Activated T-cell treated with anti-CD3 and anti-CD28 coated beads, Interleukin-2, amount 50 U/mL, for 24 hours (primary cell): Measurements from ENCODE around the gene IGF2R.
"Not testable (repeated sequence)": the region's sequence is repeated elsewhere in the genome, so short reads cannot be mapped to it uniquely, and the experiment has no call there.

ENCODE experiments used
- DNase-seq: peaks from one replicate; pipeline ENCODE4 v3.0.0-alpha.2; 2020
- H3K27ac Mint-ChIP-seq: 2 replicates; pipeline ENCODE4 v1.8.0; 2020; ENCODE audit warnings: mild to moderate bottlenecking, mixed read lengths
- H3K27me3 Mint-ChIP-seq: 2 replicates; pipeline ENCODE4 v1.8.0; 2020; ENCODE audit warnings: mixed read lengths
- H3K36me3 Mint-ChIP-seq: 2 replicates; pipeline ENCODE4 v1.8.0; 2020; ENCODE audit warnings: low read depth, mixed read lengths
- H3K4me1 Mint-ChIP-seq: 2 replicates; pipeline ENCODE4 v1.8.0; 2020; ENCODE audit warnings: low read depth, mixed read lengths
- H3K4me3 Mint-ChIP-seq: 2 replicates; pipeline ENCODE4 v1.8.0; 2020; ENCODE audit warnings: mild to moderate bottlenecking, moderate library complexity, mixed read lengths
- H3K9me3 Mint-ChIP-seq: 2 replicates; pipeline ENCODE4 v1.8.0; 2020; ENCODE audit warnings: mixed read lengths

Gene IGF2R

DNA sequence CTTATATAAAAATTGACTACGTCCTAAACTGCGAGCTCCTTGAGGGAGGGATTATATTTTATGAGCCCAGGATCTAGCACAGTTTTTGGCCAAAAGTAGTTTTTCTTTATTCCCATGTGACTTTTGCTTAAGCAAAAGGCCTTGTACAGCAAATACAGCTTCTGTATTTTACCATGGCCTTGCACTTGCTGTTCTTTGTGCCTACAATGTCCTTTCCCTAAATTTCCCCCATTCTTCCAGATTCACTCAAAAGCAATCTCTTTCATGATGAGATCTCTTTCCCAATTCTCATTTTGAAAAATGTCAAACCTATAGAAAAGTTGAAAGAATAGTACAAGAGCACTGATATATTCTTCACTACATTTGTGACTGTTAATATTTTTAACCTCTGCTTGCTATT, 4.8 kb upstream of the IGF2R start:
- Mint-ChIP-seq H3K4me1 (peaks cover 10% of the 10 kb centered on the region), H3K9me3 (no peaks in the 10 kb centered on the region), H3K27ac (no peak overlapping the region), H3K4me3 (no peak overlapping the region), H3K27me3 (no peaks in the 10 kb centered on the region), H3K36me3 (no peaks in the 10 kb centered on the region)
- no peak for DNase-seq

- Mint-ChIP-seq H3K27me3 (no peaks in the 10 kb centered on the region), H3K4me1 (peaks cover 25% of the 10 kb centered on the region), H3K9me3 (no peaks in the 10 kb centered on the region), H3K27ac (no peak overlapping the region), H3K36me3 (peaks cover 12% of the 10 kb centered on the region), H3K4me3 (no peak overlapping the region)
- no peak for DNase-seq
These were observed 2.5 kb upstream of the IGF2R start for GRCh38 chr6:159966339-159966738.

DNA sequence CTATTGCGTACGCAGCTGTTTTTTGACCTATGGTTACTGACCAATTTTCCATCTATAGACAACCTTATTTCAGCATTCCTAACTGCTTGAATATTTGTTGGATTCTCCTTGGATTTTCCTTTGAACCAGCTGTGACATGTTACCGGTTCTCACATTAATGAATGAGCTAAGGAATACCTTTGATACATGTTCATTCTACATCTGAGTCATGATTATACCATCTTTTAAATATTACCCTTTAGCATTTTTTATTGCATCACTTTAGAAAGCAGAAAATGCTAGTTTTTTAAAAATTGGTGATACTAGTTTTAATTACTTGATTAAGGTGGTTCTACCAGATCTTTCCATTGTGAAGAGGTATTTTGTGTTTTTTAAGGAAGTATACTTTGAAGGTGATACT, 1.9 kb upstream of the IGF2R start:
- H3K4me3 Mint-ChIP-seq = no peak overlapping the region
- no peak overlapping the region for H3K27ac Mint-ChIP-seq
- H3K27me3 Mint-ChIP-seq = no peaks in the 10 kb centered on the region
- no peak for DNase-seq
- H3K4me1 Mint-ChIP-seq = peaks cover 30% of the 10 kb centered on the region
- H3K9me3 Mint-ChIP-seq = no peaks in the 10 kb centered on the region
- H3K36me3 Mint-ChIP-seq = peaks cover 14% of the 10 kb centered on the region

DNA sequence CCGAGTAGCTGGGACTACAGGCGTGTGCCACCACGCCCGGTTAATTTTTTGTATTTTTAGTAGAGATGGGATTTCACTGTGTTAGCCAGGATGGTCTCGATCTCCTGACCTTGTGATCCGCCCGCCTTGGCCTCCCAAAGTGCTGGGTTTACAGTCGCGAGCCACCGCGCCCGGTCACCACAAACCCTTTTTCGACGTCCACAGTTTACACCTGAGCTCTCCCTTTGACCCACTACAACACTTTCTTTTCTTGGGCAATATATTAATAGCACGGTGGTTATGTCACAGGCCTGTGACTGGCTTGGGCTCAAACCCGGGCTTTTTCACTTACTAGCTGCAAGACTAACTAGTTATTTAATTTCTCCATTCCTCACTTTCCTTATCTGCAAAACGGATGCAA, 1.3 kb upstream of the IGF2R start:
- DNase-seq, H3K9me3 Mint-ChIP-seq, H3K4me3 Mint-ChIP-seq, H3K27ac Mint-ChIP-seq, H3K27me3 Mint-ChIP-seq: not testable (repeated sequence)
- H3K4me1 Mint-ChIP-seq = peaks cover 36% of the 10 kb centered on the region
- H3K36me3 Mint-ChIP-seq = peaks cover 20% of the 10 kb centered on the region

GRCh38 chr6:159969204-159969912, 476 bp downstream of the IGF2R start:
- Mint-ChIP-seq H3K4me3 (peak overlapping the region; percentile 94), H3K27me3 (no peaks in the 10 kb centered on the region), H3K4me1 (peaks cover 53% of the 10 kb centered on the region), H3K27ac (peak overlapping the region; percentile 94), H3K36me3 (peaks cover 28% of the 10 kb centered on the region), H3K9me3 (no peaks in the 10 kb centered on the region)
- DNase-seq = peak; percentile 65

DNA sequence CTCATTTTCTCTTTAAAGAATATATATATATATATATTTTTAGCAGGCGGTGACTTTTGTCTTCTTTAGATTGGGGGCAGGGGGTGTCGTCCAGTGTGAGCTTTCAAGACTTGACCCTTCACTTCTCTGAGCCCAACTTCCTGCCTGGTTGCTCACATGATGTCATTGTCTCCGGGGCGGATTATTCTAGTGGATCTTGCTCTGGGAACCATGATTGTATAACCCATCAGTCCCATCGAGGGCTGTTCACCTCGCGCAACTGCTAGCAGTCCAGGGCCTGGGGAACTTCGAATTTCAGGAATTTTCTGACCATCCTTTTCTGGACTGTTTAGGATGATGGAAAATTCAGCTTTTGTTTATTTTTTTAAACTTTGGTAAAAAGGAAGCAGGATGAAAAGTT, 1.0 kb downstream of the IGF2R start:
- Mint-ChIP-seq H3K9me3 (no peaks in the 10 kb centered on the region), H3K4me3 (peak overlapping the region; percentile 94), H3K27me3 (no peaks in the 10 kb centered on the region), H3K27ac (peak overlapping the region; percentile 94), H3K36me3 (peaks cover 32% of the 10 kb centered on the region), H3K4me1 (peaks cover 59% of the 10 kb centered on the region)
- DNase-seq = no peak

GRCh38 chr6:159970659-159971063, 1.8 kb downstream of the IGF2R start:
- Mint-ChIP-seq H3K27ac (peak overlapping the region; percentile 94), H3K27me3 (no peaks in the 10 kb centered on the region), H3K36me3 (peaks cover 37% of the 10 kb centered on the region), H3K4me3 (peak overlapping the region; percentile 94), H3K9me3 (no peaks in the 10 kb centered on the region), H3K4me1 (peaks cover 64% of the 10 kb centered on the region)
- DNase-seq = no peak

DNA sequence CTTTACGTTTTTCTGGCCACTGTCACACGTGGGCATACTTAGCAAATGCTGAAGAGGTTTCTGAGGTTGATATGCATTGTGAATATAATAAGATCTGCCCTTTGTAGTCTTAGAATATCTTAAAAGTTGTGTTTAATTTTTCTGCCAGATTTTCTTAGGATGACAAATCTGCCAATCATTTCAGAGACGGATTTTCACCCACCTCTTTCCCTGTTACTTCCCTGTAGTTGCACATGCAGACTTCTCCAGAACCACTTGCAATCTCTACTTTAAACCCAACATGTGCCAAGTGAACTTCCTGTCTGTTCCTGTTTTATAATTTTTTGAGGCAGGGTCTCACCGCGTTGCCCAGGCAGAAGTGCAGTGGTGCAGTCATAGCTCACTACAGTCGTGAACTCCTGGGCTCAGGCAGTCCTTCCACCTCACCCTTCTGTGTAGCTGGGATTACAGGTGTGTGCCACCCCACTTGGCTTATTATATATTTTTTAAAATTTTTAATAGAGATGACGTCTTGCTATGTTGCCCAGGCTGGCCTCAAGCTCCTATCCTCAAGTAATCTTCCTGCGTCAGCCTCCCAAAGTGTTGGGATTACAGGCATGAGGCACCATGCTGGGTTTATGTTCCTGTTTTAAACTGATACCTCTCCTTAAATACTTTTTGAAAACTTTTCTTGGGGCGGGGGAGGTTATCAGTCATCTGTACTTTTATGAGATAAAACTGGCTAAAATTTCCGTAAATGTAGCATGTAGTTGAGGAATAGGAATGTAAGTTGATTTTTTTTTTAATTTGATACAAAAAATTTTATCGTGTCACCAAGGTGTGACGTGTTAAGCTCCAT, 2.7 kb downstream of the IGF2R start:
- Mint-ChIP-seq H3K27me3 (no peaks in the 10 kb centered on the region), H3K36me3 (peaks cover 39% of the 10 kb centered on the region), H3K27ac (peak overlapping the region; percentile 71), H3K4me3 (peak overlapping the region; percentile 94), H3K4me1 (peaks cover 72% of the 10 kb centered on the region), H3K9me3 (no peaks in the 10 kb centered on the region)
- no peak for DNase-seq

DNA sequence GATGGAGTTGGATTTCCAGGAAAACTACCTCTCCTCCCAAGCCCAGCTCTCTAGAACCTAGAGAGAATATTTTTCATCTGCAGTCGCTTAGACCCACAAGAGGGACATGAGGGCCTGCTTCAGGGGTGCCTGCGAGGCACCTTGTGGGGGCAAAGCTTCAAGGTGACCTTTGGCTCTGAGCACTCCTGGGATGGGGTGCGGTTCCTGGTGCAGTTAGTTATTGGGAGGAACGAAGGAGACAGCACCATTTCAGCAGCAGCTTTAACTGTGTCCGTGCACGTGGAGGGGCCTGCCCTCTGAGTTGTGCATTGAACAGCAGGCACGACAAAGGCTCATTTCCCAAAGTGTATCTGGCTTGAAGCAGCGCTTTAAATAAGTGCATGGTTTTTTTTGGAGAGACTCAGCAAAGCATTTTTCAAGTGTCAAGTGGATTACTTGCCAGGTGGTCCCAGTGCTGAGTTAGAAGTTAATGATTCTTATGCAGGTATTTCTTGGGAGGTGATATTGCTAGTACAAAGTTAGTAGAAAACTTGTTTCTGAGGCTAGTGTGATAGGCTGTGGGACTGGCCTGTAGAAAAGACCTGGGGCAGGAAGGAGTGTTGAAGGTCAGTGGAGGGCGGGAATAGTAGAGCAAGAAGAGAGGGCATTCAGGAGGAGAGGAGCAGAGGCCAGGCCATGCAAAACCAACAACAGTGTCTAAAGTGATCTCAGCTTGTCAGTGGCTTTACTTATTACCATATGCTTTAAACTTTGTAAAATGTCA, 3.8 kb downstream of the IGF2R start:
- no peaks in the 10 kb centered on the region for H3K9me3 Mint-ChIP-seq
- peaks cover 83% of the 10 kb centered on the region for H3K4me1 Mint-ChIP-seq
- DNase-seq = no peak
- peak overlapping the region; percentile 41 for H3K4me3 Mint-ChIP-seq
- no peaks in the 10 kb centered on the region for H3K27me3 Mint-ChIP-seq
- peak overlapping the region; percentile 92 for H3K27ac Mint-ChIP-seq
- H3K36me3 Mint-ChIP-seq = peaks cover 39% of the 10 kb centered on the region

DNA sequence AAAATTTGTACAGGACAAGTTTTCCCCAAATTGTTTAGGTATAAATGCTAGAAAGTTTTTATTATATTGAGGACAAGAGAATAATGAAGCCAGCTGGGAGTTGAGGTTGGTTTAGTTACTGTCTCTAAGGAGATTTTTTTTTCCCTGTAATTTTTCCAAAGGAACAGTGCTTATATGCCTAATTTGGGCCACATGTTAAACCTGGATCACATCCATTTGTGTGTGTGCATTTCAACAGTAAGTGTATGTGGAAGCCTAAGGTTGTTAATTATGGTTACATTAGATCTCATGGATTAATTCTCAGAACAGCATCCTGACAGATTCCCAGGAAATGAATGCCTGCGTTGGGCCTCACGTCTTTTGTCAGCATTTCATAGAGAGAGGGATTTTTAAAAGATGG, 4.5 kb downstream of the IGF2R start:
- peaks cover 39% of the 10 kb centered on the region for H3K36me3 Mint-ChIP-seq
- H3K4me1 Mint-ChIP-seq = peaks cover 83% of the 10 kb centered on the region
- H3K27me3 Mint-ChIP-seq = no peaks in the 10 kb centered on the region
- peak overlapping the region; percentile 92 for H3K27ac Mint-ChIP-seq
- no peak for DNase-seq
- H3K4me3 Mint-ChIP-seq = peak overlapping the region; percentile 41
- H3K9me3 Mint-ChIP-seq = no peaks in the 10 kb centered on the region

- peak overlapping the region; percentile 41 for H3K4me3 Mint-ChIP-seq
- H3K27me3 Mint-ChIP-seq = no peaks in the 10 kb centered on the region
- peaks cover 39% of the 10 kb centered on the region for H3K36me3 Mint-ChIP-seq
- H3K4me1 Mint-ChIP-seq = peaks cover 86% of the 10 kb centered on the region
- H3K27ac Mint-ChIP-seq = peak overlapping the region; percentile 92
- no peak for DNase-seq
- no peaks in the 10 kb centered on the region for H3K9me3 Mint-ChIP-seq
These were observed 5.1 kb downstream of the IGF2R start for GRCh38 chr6:159973951-159974350.

GRCh38 chr6:159974932-159975331, 6.0 kb downstream of the IGF2R start:
- peak overlapping the region; percentile 41 for H3K4me3 Mint-ChIP-seq
- no peaks in the 10 kb centered on the region for H3K9me3 Mint-ChIP-seq
- DNase-seq = no peak
- H3K4me1 Mint-ChIP-seq = peaks cover 95% of the 10 kb centered on the region
- H3K27ac Mint-ChIP-seq = peak overlapping the region; percentile 92
- no peaks in the 10 kb centered on the region for H3K27me3 Mint-ChIP-seq
- peaks cover 41% of the 10 kb centered on the region for H3K36me3 Mint-ChIP-seq

GRCh38 chr6:159976686-159977254, 7.9 kb downstream of the IGF2R start:
- Mint-ChIP-seq H3K36me3 (peaks cover 28% of the 10 kb centered on the region), H3K27ac (peak overlapping the region; percentile 99), H3K9me3 (no peaks in the 10 kb centered on the region), H3K4me1 (peaks cover 96% of the 10 kb centered on the region), H3K4me3 (peak overlapping the region; percentile 63), H3K27me3 (no peaks in the 10 kb centered on the region)
- DNase-seq = no peak

- peak overlapping the region; percentile 63 for H3K4me3 Mint-ChIP-seq
- H3K9me3 Mint-ChIP-seq = no peaks in the 10 kb centered on the region
- H3K4me1 Mint-ChIP-seq = peaks cover 96% of the 10 kb centered on the region
- H3K27ac Mint-ChIP-seq = peak overlapping the region; percentile 99
- H3K27me3 Mint-ChIP-seq = no peaks in the 10 kb centered on the region
- peaks cover 25% of the 10 kb centered on the region for H3K36me3 Mint-ChIP-seq
- DNase-seq = no peak
These were observed 8.5 kb downstream of the IGF2R start for GRCh38 chr6:159977255-159977903.
